AG09319 (cell line): Measurements from ENCODE around the gene ZC3H12D.

Experiments used
- DNase-seq: peaks from one replicate; pipeline ENCODE4 v3.0.0-alpha.2; 2010; ENCODE audit warnings: low read depth; ENCODE audit errors: extremely low read depth
- TF ChIP-seq, protein P1 (sequence below): IDR thresholded peaks from 2 replicates; pipeline ENCODE4 v1.5.1; 2011; ENCODE audit warnings: low read depth, mild to moderate bottlenecking, inconsistent platforms, low read length, moderate library complexity

ZC3H12D gene

GRCh38 chr6:149473080-149474052 is 11.4 kb downstream of the ZC3H12D start:
- DNase-seq, result no peak
- TF ChIP-seq, protein P1, sequence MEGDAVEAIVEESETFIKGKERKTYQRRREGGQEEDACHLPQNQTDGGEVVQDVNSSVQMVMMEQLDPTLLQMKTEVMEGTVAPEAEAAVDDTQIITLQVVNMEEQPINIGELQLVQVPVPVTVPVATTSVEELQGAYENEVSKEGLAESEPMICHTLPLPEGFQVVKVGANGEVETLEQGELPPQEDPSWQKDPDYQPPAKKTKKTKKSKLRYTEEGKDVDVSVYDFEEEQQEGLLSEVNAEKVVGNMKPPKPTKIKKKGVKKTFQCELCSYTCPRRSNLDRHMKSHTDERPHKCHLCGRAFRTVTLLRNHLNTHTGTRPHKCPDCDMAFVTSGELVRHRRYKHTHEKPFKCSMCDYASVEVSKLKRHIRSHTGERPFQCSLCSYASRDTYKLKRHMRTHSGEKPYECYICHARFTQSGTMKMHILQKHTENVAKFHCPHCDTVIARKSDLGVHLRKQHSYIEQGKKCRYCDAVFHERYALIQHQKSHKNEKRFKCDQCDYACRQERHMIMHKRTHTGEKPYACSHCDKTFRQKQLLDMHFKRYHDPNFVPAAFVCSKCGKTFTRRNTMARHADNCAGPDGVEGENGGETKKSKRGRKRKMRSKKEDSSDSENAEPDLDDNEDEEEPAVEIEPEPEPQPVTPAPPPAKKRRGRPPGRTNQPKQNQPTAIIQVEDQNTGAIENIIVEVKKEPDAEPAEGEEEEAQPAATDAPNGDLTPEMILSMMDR, result no peak

- TF ChIP-seq, protein P1, result no peak
Observed at GRCh38 chr6:149472241-149472640, 12.6 kb downstream of the ZC3H12D start.

DNA sequence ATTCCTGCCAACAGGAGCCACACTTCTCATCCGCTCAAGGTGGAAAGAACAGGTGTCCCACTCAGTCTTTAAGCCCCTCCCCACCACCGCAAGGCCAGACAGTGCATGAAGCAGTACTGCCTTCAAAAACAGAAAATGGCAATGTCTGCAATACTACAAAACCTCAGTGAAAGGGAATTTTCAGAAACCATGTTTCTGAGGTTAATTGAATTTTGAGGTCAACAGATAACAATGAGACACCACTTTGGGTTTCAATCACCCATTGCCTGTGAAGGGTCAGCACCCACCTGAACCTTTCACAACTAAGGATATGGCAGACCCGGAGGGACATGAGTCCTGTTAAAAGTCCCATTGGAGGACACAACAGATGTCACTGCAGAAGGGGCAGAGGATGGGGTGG is 13.0 kb downstream of the ZC3H12D start:
- TF ChIP-seq, protein P1, result no peak
- no peak for DNase-seq

More at GRCh38 chr6:149472241-149472640, 12.6 kb downstream of the ZC3H12D start:
- no peak for DNase-seq

DNA sequence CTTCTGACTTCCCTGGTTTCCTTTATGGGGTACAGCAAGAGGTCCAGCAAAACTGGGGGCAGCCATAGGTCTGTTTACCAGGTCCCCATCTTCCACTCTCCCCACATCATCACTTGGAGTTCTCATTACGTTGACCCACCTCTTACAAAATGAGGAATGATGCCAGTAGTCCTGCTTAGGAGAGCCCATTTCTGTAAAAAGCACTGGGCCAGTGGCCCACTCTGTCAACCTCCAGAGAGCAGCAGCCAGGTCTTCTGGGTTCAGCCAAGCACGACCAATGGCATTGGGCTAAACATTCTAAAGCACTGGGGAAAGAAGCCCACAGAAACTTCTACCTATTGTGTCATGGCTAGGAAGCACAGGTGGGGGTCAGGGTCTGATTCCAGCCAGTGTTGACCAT is 13.9 kb downstream of the ZC3H12D start:
- TF ChIP-seq, protein P1, result no peak
- no peak for DNase-seq

DNA sequence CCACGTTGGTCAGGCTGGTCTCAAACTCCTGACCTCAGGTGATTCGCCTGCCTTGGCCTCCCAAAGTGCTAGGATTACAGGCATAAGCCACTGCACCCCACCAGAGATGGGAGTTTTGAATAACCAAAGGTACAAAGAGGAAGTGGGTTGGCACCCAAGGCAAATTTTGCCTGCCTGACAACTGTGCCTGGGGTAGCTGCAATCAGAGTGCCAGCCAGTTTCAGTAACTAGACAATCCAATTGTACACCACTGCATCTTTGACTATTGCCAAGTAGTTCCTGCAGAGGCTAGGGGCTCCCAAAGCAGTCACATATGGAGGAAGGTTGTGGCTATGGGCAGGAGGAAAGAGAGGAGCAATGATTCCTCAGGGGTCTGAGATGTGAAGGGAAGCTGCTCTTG is 16.6 kb downstream of the ZC3H12D start:
- no peak for DNase-seq
- TF ChIP-seq, protein P1, result no peak

GRCh38 chr6:149467265-149467664 is 17.5 kb downstream of the ZC3H12D start:
- TF ChIP-seq, protein P1, result no peak
- no peak for DNase-seq

GRCh38 chr6:149464411-149464810 is 20.4 kb downstream of the ZC3H12D start:
- TF ChIP-seq, protein P1, result no peak
- no peak for DNase-seq
